IPS DF 4.7 (cell line): ENCODE data around the gene FRAS1.
"Not testable (repeated sequence)": the region's sequence is repeated elsewhere in the genome, so short reads cannot be mapped to it uniquely, and the experiment has no call there.

ENCODE experiments used
- DNase-seq: peaks from one replicate; pipeline ENCODE4 v3.0.0-alpha.2; 2013; ENCODE audit warnings: low spot score; ENCODE audit errors: extremely low read depth

The FRAS1 gene

DNA sequence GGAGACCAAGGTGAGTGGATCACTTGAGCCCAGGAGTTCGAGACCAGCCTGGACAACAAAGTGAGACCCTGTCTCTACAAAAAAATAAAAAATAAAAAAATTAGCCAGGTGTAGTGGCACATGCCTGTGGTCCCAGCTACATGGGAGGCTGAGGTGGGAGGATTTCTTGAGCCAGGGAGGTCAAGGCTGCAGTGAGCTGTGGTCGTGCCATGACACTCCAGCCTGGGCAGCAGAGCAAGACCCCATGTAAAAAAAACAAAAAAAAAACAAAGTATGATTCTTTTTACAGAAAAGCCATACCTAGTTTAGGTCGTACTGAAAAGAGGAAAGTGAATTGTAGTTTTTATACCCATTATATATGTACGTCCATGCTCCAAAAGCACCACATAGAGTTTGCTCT is 151.8 kb downstream of the FRAS1 start:
- DNase-seq = not testable (repeated sequence)

DNA sequence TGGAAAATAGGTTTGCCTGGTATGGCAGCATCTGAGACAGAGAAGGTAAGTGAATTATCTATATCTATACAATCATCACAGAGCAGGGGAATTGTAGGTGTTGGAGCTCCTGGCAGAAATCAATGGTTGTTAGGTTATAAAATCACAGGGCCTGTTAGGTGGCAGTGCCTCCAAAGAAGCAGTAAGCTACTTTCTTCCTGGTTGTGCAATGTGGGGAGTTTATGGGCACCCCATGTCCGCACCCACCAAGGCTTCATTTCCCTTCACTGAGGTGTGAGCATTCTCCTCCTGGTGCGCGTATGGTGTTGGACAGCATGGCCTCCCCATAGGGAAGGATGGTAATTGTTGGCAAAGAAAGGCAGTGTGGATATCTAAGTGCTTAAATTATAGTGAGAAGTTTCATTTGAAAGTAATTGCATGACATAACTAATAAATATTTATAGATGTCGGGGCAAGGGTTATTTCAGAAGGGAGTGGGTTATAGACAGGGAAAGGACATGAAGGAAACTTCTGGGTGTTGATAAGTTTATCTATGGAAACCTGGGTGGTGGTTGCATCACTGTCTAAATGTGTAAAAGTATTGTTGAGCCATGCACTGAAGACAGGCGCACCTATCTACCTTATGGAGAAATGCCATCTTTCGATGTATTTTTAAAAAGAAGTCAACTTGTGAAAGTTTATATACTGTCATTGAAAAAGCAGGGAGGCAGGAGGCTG is 153.7 kb downstream of the FRAS1 start:
- DNase-seq = no peak

DNA sequence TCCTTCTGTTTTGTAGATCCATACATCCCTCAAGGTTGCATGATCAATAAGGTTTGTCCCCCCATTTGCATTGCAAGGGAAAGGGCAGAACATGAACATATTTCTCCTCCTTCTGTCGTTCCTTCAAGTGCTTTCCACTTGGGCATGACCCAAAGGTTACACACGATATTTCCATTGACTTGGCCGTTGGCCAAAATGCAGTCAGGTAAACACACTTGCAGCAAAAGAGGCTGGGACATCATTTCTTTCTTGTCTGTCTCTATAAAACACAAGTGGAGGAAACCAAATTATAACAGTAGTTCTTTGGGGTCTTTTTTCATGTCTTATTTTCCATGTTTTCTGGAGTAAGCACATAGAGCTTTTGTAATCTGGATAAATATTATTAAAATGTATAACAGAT is 156.1 kb downstream of the FRAS1 start:
- no peak for DNase-seq

DNA sequence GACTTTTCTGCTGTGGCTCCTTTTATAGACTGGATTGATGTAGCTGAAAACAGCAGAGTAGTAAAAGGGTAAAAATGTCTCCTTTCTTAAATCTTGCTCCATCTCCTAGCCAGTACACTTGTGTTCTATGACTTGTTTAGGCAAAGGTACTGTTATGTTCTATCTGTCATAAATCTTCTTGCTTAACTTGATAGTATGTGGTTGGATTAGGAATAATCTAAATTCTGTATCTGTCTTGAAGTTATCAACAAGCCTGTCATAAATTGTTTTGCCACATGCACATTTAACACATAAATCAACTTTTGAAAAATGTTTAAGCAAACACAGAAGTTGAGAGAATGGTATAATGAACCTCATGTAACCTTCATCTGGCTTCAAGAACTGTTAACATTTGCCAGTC is 157.0 kb downstream of the FRAS1 start:
- DNase-seq = no peak

DNA sequence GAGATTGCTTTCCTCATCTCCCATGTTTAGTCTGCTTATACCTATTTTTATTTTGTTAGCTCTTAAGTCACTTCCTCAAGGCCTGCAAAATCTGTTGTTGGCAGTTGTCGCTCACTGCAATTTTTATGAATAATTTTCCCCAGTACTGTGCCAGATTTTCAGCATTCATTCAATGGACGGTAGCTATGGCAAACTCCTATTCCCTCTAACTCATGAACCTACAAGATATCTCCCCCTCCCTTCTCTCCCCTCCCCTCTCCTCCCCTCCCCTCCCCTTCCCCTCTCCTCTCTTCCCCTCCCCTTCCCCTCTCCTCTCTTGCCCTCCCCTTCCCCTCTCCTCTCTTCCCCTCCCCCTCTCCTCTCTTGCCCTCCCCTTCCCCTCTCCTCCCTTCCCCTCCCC is 160.4 kb downstream of the FRAS1 start:
- no peak for DNase-seq

DNA sequence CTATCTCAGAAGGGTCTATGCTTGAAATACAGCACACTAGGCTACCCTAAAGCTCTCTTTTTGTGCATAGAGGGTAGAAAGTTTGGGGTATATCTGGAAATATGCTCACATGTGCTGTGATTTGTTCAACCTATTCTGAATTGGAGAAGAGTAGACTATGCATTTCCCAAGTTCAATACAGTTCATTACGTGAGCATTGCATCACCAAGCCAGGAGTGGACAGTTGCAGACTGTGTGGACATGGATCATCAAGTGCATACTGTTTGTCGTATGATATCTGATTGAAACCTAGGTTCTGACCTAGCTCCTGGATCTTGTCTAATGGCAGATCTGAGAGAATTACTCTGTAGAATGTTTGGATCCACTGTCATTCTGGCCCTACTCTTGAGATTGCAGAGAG is 161.1 kb downstream of the FRAS1 start:
- DNase-seq = no peak

DNA sequence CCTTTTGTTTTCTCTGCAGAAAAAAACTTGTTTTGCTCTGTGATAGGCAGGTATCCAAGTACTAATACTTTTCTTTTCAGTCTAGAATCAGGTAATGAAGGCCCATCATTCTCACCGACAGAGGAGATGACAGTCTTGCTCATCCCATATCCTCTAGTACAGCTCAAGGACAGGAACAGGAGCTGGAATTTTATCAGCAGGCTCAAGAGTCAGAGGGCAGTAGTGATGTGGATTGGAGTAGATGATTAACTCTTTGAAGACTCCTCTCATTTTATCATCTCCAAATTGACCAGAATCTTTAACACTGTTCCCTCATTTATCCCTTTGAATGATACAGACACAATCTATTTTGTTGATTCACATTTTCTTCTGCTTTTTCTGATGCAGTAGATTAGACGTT is 162.7 kb downstream of the FRAS1 start:
- DNase-seq = no peak

DNA sequence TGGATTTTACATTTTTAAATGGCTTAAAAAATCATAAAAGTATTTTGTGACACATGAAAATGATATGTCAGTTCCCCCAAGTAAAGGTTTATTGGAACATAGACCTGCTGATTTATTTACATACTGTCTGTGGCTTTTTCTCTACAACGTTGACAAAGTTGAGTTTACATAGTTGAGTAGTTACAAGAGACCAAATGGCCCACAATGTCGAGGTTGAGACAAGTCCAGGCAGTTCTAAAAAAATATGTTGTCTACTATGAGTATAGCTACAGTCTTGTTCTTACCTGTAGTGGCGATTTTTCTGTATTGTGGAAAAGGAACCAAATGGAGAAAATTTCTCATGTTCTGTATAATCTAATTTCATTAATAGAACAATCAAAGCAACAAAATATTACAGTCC is 163.2 kb downstream of the FRAS1 start:
- DNase-seq = no peak

DNA sequence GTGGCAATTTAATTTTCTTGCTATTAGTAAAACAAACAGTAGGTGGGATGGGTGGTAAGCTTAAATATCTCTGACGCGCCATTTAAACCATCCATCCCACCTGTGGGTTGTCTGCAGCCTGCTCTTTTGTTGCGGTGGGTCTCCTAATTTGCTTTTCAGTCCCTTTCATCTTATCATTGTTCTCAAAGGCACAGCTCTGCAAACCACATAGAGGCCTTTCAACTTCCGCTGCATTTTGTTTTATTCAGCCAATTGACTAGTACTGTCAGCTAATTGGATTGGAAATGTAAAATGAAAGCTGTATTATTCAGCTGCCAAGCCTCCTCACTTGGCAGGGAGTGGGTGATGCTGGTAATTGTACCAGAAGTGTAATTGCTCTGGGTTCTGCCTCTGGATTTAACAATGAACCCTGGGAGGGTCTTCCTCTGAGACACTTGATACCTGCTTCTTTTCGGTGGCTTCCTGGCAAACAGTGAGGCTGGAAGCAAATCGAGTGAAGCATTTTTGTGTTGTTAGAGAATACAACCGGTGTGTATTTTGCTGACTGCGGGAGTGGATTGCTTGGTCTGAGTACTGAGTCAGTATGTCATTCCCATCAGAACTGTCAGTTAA is 165.6 kb downstream of the FRAS1 start:
- no peak for DNase-seq

DNA sequence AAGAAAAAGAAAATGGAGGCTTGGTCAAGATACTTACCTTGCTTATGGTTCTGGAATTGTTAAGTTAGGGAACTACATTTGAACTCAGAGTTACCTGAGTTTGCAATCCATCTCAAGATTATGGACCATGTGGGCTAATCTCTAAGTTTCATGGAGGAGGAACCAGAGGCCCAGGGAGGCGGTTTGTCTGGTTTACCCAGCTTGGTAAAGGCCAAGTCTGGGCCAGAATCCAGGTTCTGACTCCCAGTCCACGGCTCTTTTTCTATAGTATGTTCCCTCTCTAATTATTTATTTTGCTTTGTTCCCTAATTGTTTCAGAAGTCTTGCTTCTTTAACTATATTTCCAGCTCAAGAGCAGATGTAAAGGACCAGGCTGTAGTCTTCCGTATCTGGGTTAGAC is 168.1 kb downstream of the FRAS1 start:
- no peak for DNase-seq

DNA sequence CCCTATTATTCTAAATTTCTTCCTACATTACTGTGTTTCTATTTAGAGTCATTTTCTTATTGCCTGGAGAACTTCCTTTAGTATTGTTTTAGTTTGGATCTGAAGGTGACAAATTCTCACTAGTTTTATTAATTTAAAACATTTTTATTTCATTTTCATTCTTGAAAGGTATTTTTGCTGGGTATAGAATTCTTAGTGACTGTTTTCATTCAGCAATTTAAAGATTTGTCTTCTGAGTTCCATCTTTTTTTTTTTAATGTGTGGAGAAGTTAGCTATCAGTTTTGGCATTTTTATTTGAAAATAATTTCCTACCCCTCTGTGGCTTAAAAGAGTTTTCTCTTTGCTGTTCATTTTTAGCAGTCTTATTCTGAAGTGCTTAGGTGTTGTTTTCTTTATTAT is 169.2 kb downstream of the FRAS1 start:
- no peak for DNase-seq

DNA sequence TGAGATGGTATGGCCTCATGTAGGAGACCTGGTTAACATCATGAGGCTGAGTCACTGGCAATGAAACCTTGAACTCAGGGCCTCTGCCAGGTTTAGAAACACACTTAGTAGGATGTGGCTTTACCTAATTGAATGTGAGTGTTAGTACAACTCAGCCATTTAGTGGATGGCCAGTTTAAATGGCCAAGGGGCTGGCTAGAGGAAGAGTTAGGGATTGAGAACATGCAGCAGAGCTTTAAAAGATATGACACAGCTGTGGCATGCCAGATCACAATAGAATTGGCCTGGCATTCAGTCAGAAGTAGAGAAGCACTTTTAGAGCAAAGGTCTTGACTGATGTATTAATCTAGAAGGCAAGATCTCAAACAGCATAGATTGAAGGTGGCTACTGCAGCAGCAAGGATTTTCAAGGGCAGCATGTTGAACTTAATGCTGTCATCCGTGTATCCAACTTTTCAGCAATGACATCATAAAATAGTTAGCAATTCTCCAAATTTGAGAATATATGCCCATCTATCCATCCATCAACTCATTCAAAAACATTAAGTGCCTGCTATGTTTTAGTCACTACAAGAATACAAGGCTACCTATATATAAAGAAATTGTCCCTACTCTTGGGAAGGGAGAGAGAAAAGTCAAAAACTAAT is 170.4 kb downstream of the FRAS1 start:
- DNase-seq = no peak

DNA sequence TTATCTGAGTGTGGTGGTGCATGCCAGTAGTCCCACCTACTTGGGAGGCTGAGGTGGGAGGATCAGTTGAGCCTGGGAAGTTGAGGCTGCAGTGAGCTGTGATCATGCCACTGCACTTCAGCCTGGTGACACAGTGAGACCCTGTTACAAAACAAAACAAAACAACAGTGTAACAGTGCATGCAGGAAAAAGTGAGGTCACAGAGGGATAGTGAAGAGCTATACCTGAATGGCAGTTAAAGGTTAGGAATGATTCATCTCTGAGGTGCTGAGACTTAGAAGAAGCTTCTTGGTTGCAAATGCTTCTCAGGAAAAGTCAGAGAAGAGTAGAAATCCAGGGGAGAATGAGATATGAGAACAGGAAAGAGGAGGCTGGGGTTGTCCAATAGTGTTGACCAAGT is 178.7 kb downstream of the FRAS1 start:
- no peak for DNase-seq

DNA sequence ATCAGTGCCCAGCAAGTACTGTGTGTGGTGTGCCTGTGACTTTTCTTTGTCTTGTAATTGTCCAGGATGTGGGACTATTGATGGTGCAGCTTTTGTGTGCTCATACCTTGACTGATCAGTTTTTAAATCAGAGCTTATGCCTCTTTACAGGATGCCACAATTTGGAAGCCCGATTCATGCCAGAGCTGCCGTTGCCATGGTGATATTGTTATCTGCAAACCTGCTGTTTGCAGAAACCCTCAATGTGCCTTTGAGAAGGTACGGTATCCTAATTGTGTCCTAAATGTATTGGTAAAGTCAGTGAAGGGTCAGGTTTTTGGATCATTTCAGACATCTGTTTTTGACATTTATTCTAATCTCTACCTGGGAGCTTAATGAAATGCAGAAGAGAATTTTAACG is 180.2 kb downstream of the FRAS1 start:
- no peak for DNase-seq

DNA sequence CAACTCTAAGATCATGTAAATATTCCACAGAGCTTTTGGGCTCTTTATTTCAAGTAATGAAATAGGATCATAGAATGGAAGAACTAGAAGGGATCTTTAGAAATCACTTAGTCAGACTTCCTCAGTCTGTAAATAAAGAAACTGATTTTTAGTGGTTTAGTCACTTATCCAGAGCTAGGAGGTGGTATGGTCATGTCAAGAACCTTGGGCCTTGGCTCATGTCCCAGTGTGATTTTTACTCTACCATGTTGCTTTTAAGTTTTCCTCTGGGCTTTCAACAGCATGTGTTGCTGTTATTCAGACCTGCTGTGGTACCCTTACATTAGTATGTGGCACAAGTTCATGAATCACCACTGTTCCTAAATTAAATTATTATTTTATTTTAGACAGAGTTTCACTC is 184.9 kb downstream of the FRAS1 start:
- no peak for DNase-seq

DNA sequence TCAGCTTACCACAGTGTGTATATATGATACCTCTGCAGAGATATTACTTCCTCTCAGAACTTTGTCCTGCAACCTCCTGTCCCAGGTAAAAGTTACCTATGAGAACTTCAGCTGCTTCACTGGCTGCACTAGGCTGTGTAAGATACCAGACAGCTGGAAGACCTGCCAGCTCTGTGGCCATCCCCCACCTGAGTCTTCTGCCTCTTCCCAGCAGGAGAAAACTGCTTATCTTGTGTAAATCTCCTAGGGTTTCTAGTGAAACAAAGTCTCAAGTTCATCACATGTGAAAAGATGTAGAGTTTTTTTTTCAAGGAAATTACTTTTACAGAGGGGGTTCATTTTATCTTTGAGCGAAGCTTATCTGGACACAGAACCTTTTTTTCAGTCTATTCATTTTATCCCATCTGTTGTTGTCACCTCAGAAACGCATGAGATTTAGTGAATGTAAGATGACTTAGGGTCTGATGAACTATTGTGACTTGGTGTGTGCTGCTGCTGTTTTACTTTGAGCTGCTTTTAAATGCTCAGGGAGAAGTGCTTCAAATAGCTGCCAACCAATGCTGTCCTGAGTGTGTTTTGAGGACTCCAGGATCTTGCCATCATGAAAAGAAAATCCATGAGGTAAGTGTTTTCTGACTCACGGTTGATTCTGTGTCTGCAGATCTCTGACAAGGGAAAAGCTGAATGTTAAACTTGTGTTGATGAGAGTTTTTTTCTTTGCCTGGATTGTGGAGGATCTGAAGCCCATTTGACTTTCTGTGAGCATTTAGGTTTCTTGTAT is 187.8 kb downstream of the FRAS1 start:
- DNase-seq = no peak

DNA sequence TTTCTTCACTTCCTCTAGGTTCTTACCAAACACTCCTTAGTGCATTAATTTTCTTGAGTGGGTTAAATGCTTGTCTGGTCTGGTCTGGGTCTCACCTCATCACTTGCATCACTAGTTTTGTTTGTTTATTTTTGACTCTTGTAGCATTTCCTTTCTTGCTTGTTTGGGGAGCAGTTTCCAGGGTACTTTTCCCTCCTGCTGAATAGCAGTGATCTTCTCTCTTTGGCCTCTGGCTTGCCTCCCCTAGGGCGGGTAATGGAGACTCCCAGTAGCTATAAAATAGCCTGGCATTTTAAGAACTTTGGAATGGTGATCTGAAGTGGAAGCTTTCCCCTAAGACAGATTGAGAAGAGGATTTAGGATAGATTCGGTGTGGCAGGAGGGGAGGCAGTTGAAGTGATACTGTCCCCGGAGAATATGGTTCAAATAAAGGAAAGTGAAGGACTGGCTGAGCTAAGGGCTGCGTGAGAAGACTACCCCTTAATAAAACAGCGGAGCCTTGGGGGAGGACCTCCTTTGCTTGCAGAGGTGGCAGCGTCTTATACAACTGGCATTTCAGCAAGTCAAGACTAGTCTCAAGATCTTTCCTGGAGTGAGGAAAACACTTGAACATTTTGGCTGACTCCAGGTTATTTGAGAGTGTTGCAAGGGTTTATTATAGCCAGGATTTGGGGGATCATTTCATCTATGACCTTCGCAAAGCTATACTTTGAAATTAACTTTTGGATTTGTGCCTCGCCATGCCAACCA is 190.6 kb downstream of the FRAS1 start:
- no peak for DNase-seq

DNA sequence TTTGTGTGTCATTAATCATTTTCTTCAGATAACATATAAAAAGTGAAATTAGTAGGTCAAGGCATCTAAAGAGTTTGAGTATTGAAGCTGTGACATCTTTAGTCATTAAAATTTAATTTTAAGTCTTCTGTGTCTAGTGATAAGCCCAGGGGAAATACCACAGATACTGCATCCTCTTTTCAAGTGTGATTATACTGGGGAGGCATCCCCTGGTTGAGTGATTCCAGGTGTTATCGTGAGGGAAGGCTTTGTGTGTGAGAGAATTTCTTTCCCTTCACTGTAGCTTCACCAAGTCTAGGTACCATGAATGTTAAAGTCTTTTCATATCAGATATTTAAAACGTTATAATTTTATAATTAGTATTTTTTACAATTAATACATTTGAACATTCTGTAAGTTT is 193.4 kb downstream of the FRAS1 start:
- DNase-seq = no peak

DNA sequence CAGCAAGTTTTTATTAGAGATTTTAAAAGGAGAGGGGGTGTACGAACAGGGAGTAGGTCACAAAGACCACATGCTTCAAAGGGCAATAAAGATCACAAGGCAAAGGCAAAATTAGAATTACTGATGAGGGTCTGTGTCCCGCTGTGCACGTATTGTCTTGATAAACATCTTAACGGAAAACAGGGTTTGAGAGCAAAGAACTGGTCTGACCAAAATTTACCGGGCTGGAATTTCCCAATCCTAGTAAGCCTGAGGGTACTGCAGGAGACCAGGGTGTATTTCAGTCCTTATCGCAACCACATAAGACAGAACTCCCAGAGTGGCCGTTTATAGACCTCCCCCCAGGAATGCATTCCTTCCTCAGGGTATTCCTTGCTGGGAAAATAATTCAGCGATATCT is 195.7 kb downstream of the FRAS1 start:
- peak; percentile 75 for DNase-seq

DNA sequence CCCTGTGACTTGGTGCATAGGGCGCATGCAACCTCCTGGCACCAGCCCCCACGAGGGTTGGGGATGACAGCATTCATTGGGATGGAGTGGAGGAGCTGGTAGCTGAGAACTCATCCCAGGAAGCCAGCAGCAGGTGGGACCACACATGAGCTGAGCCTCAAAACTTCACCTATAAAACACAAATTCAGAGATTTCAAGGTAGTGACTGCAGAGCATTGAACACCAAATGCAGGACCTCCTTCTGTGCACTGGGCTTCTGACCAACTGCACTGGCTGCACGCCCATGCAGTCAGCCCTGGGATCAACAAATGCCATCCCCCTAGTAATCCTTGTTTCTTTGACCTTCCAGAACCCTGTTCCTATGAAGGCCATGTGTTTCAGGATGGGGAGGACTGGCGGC is 197.8 kb downstream of the FRAS1 start:
- no peak for DNase-seq

DNA sequence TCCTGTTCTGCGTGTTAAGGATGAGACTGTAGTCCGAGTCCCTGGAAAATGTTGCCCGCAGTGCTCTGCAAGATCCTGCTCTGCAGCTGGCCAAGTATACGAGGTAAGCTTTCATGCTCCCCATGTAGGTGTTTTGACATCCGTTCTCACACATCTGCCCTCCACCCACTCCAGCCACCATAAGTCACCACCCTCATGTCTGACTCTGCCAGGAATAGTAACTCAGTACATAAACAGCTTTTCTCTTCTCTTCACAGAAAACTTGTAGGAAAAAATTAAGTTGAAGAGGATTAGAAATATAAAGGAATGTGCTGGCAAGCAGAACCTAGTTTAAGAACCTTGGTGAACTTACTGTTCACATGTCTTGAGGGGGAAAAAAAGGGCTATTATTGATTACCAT is 207.9 kb downstream of the FRAS1 start:
- DNase-seq = no peak

DNA sequence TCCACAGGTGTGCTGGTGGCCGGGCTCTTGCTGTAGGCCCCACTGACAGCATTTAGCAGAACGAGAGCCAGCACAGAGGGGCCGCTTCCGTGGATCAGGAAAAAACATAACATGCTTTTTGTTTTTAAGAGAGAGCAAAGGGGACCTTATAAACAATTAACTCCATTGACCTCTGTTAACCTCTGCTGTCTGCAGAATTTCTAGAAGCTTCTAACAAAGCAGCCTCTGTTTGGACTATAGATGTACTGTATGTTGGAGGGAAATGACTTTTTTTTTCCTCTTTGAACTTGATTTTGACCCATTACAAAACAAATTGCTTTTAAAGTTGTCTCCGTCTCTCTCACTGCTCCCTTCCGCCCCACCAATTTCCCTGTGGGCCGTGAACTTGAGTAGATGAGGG is 210.7 kb downstream of the FRAS1 start:
- DNase-seq = no peak
